SK-N-MC (cell line): ENCODE data around the gene PRR5L.

ENCODE experiments used
- EZH2 ChIP-seq: fragments of 200-600 bp; sonication (generic); IDR thresholded peaks from one replicate; pipeline ENCODE4 v1.6.1; 2017; ENCODE audit warnings: antibody characterized with exemption
- POLR2AphosphoS5 ChIP-seq: IDR thresholded peaks from 2 replicates; pipeline ENCODE4 v1.6.1; 2012; ENCODE audit warnings: mild to moderate bottlenecking, low read depth, low read length, borderline replicate concordance

- TF ChIP-seq EZH2 (no peak), POLR2AphosphoS5 (no peak)
These were observed 103.7 kb downstream of the PRR5L start for GRCh38 chr11:36399745-36400144.
